HG03378 (cell line): ENCODE data around the gene APOA4.
A peak's percentile ranks its signal among the peaks of the same experiment; 100 is the strongest.

ENCODE experiments used
- ATAC-seq: cut with Tn5 transposase; IDR thresholded peaks from one replicate; pipeline ENCODE4 v1.9.1; 2021; ENCODE audit warnings: mild to moderate bottlenecking, moderate library complexity; ENCODE audit not compliant: unreplicated experiment

APOA4 gene

DNA sequence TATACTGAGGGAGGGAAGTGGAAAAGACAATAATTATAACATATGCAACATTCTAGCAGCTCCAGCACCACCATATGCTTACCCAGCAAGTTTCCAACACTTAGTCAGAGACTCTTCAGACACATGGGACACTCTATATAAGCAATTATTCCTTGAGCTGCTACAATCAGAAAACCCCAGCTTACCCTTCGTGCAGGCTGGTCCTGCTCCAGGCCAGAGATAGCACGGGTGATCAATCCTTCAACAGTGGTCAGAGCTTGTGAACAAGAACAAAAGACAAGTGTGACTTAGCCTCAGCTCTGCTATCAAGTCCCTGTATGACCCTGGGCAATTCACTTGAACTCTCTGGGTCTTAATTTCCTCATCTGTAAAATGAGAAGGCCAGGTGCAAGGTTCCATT is 36.8 kb downstream of the APOA4 start:
- ATAC-seq: no peak

GRCh38 chr11:116782728-116783127 is 40.4 kb downstream of the APOA4 start:
- ATAC-seq: no peak

DNA sequence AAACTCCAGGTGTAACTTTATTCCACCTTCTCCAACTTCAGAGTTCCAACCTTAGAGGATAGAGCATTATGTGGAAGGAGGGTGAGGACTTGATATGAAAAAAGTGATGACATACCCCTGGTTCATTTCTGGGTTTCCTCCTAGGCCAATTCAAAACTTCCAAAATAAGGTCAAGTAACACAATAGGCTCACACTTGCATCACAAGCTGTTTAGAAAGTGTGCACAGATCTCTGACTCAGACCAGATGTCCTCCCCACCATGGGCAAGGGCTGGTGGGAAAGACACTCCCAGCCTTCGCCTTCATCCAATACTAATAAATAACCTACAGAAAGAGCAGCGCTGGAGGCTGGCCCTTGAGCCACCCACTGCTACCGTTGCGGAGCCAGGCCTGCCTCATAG is 44.5 kb downstream of the APOA4 start:
- no peak for ATAC-seq

DNA sequence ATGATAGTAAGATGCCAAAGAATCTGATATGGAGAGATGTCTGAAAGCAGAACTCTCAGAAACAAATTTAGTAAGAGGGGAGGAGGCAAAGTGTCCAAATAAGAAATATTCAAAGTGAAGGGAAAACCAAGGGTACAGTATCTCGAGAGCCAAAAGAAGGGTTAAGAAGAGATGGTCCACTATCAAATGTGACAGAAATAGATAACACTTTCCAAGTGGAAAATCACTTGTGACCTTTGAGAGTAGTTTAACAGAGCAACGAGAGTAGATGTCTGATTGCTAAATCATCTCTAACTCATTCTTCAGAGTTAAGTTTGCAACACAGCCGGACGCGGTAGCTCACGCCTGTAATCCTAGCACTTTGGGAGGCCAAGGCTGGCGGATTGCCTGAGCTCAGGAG is 46.0 kb downstream of the APOA4 start:
- no peak for ATAC-seq

GRCh38 chr11:116776522-116776984 is 46.6 kb downstream of the APOA4 start:
- no peak for ATAC-seq

GRCh38 chr11:116775975-116776374 is 47.1 kb downstream of the APOA4 start:
- ATAC-seq: no peak

GRCh38 chr11:116774661-116775060 is 48.4 kb downstream of the APOA4 start:
- no peak for ATAC-seq

- ATAC-seq: peak; percentile 34
Measured at GRCh38 chr11:116773203-116774097, 49.7 kb downstream of the APOA4 start.

DNA sequence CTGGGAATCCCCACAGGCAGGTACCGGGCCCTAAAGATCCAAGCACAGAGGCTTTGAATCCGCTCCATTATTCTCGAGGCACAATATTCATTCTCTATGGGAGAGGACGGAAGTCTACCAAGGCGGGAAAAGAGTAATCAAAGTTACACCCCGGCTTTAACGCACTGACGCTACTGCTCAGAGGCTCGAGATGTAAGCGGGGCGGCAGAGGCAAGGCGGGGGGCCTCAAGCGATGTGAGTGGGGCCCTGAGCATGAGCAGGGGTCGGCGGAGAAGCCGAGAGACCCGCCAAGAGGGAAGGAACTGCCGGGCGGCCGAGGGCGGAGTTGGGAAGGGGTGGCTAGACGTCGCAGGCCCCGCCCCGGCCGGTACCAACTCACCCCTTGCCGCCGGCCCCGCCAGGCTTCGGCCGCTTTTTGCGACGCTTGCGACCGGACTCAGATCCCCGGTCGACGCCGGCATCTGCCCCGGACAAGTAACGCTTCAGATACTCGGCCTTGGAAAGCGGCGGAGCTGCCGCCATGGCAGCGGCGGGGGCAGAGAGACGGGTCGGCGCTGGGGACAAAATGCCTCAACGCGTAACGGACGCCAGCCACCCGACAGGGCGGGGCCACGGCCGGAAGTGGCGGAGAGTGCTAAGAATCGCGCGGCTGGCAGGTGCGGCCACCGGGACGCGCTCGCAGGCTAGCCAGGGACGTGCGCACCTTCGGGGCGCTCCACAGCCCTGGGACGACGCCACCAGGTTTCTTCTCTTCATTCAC is 50.5 kb downstream of the APOA4 start, which contains the start of gene BUD13:
Gene BUD13 (minus strand): TSS at position 545 of the 760 bp plus-strand sequence. CDS start 23 bp downstream, at position 522.
- ATAC-seq: peak; percentile 68

GRCh38 chr11:116771935-116772334 is 51.2 kb downstream of the APOA4 start:
- no peak for ATAC-seq
